OCI-LY7 (cell line): Measurements from ENCODE around the gene NEDD4. TPM values are rescaled to one million over a fixed set of nuclear protein-coding genes. Genes with fewer than 3 reads are reported as not detected.
"Not testable (repeated sequence)": the region's sequence is repeated elsewhere in the genome, so short reads cannot be mapped to it uniquely, and the experiment has no call there.

Experiments used
- BruUV-seq: library from RNA; stranded (reverse); fragments of 400-500 nt; replicated peaks from 2 replicates; lab custom pipeline; 2021; lab: Mats Ljungman, UMichigan
- CTCF ChIA-PET: fragments of 300-600 bp; sonication (Branson Sonifier 250); formaldehyde crosslinking; loops from one replicate; lab custom pipeline; 2022; ENCODE audit warnings: antibody characterized with exemption; ENCODE audit not compliant: unreplicated experiment; lab: Charles Lee
- POLR2A ChIA-PET: fragments of 300-600 bp; sonication (Branson Sonifier 250); formaldehyde crosslinking; loops from one replicate; lab custom pipeline; 2022; ENCODE audit warnings: antibody characterized with exemption; lab: Charles Lee
- DNase-seq: peaks from one replicate; pipeline ENCODE4 v3.0.0-alpha.2; 2015; ENCODE audit warnings: low spot score
- H2AFZ ChIP-seq: fragments of 200-600 bp; sonication (generic), shearing (Covaris generic); 2 replicates; pipeline ENCODE4 v1.6.1; 2014; ENCODE audit warnings: mild to moderate bottlenecking, antibody characterized with exemption, low read length, moderate library complexity
- H3K27ac ChIP-seq: fragments of 200-600 bp; sonication (generic); 2 replicates; pipeline ENCODE4 v1.5.1; 2014; ENCODE audit warnings: mixed run types, low read depth, mild to moderate bottlenecking, moderate library complexity, low read length, inconsistent platforms; ENCODE audit not compliant: poor library complexity, severe bottlenecking
- H3K36me3 ChIP-seq: fragments of 200-600 bp; sonication (generic); 2 replicates; pipeline ENCODE4 v1.6.1; 2014; ENCODE audit warnings: mild to moderate bottlenecking, antibody characterized with exemption, low read length, moderate library complexity, mixed read lengths; ENCODE audit not compliant: insufficient read depth
- H3K4me1 ChIP-seq: fragments of 200-600 bp; sonication (generic); 2 replicates; pipeline ENCODE4 v1.5.1; 2014; ENCODE audit warnings: mild to moderate bottlenecking, low read length; ENCODE audit not compliant: insufficient read depth, poor library complexity, severe bottlenecking
- H3K4me2 ChIP-seq: fragments of 200-600 bp; sonication (generic); 2 replicates; pipeline ENCODE4 v1.6.1; 2014; ENCODE audit warnings: mild to moderate bottlenecking, low read length
- H3K4me3 ChIP-seq: fragments of 200-600 bp; sonication (generic); 2 replicates; pipeline ENCODE4 v1.5.1; 2014; ENCODE audit warnings: mild to moderate bottlenecking, low read depth, low read length; ENCODE audit not compliant: poor library complexity, severe bottlenecking
- H3K79me2 ChIP-seq: fragments of 200-600 bp; sonication (generic); 2 replicates; pipeline ENCODE4 v1.6.1; 2016; ENCODE audit warnings: low read depth, mild to moderate bottlenecking, low read length, moderate library complexity, mixed read lengths; ENCODE audit not compliant: insufficient read depth
- H3K9me2 ChIP-seq: fragments of 200-600 bp; sonication (generic); 2 replicates; pipeline ENCODE4 v1.6.1; 2016; ENCODE audit warnings: mild to moderate bottlenecking, low read length, mixed read lengths; ENCODE audit not compliant: insufficient read depth
- H3K9me3 ChIP-seq: fragments of 200-600 bp; sonication (generic); 2 replicates; pipeline ENCODE4 v1.6.1; 2014; ENCODE audit warnings: mild to moderate bottlenecking, mixed run types, low read length, mixed read lengths
- H4K20me1 ChIP-seq: fragments of 200-600 bp; sonication (generic); 2 replicates; pipeline ENCODE4 v1.6.1; 2014; ENCODE audit warnings: mild to moderate bottlenecking, antibody characterized with exemption, low read length, moderate library complexity, mixed read lengths; ENCODE audit not compliant: insufficient read depth
- EZH2phosphoT487 ChIP-seq: fragments of 200-600 bp; sonication (generic); IDR thresholded peaks from 2 replicates; pipeline ENCODE4 v1.6.1; 2018; ENCODE audit warnings: low read depth, borderline replicate concordance, mild to moderate bottlenecking, mixed run types, antibody characterized with exemption, low read length, moderate library complexity, mixed read lengths
- intact Hi-C: fragments of 100-400 bp; cut with micrococcal nuclease; formaldehyde crosslinking; loops from one replicate; pipeline ENCODE4 v1.10.0; 2022; ENCODE audit not compliant: unreplicated experiment
- total RNA-seq, 2 experiments: library from RNA; depleted of rRNA in 1 of 2; stranded (reverse); fragments of >200 nt in 1 of 2; shearing (Covaris generic) in 1 of 2; gene quantifications; 2 replicates each; pipeline ENCODE4 v1.2.3, GENCODE V29; 2014 to 2022
- TF ChIP-seq, protein P1 (sequence below): fragments of 200-600 bp; sonication (generic); conservative IDR thresholded peaks from 2 replicates; pipeline ENCODE4 v1.5.1; 2014; ENCODE audit warnings: mild to moderate bottlenecking, antibody characterized with exemption, low read length, moderate library complexity, mixed read lengths

Gene NEDD4
- total RNA-seq, 2 experiments from 2014 or later: 4.8 to 12.7 TPM

- no peaks in the 10 kb centered on the region for H3K9me2 ChIP-seq
- POLR2A ChIA-PET: interaction anchor here (1.1 kb wide), 1 partner anchor 25 kb away, joined by 3 read pairs; no protein-coding TSS in a partner anchor
- H3K36me3 ChIP-seq: no peaks in the 10 kb centered on the region
- intact Hi-C loops: no loop called here
- H2AFZ ChIP-seq: no peak overlapping the region
- DNase-seq: no peak
- H3K4me3 ChIP-seq: no peak overlapping the region
- H3K4me2 ChIP-seq: no peak overlapping the region
- TF ChIP-seq, protein P1, sequence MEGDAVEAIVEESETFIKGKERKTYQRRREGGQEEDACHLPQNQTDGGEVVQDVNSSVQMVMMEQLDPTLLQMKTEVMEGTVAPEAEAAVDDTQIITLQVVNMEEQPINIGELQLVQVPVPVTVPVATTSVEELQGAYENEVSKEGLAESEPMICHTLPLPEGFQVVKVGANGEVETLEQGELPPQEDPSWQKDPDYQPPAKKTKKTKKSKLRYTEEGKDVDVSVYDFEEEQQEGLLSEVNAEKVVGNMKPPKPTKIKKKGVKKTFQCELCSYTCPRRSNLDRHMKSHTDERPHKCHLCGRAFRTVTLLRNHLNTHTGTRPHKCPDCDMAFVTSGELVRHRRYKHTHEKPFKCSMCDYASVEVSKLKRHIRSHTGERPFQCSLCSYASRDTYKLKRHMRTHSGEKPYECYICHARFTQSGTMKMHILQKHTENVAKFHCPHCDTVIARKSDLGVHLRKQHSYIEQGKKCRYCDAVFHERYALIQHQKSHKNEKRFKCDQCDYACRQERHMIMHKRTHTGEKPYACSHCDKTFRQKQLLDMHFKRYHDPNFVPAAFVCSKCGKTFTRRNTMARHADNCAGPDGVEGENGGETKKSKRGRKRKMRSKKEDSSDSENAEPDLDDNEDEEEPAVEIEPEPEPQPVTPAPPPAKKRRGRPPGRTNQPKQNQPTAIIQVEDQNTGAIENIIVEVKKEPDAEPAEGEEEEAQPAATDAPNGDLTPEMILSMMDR: no peak
- TF ChIP-seq EZH2phosphoT487: no peak
- H3K79me2 ChIP-seq: no peaks in the 10 kb centered on the region
- no peaks in the 10 kb centered on the region for H3K9me3 ChIP-seq
- no peaks in the 10 kb centered on the region for H3K4me1 ChIP-seq
- CTCF ChIA-PET: no interaction called here
- H4K20me1 ChIP-seq: no peaks in the 10 kb centered on the region
- H3K27ac ChIP-seq: no peak overlapping the region
- no TSS peak for BruUV-seq
Measured at GRCh38 chr15:56031402-56031801, 38.0 kb upstream of the NEDD4 start.

DNA sequence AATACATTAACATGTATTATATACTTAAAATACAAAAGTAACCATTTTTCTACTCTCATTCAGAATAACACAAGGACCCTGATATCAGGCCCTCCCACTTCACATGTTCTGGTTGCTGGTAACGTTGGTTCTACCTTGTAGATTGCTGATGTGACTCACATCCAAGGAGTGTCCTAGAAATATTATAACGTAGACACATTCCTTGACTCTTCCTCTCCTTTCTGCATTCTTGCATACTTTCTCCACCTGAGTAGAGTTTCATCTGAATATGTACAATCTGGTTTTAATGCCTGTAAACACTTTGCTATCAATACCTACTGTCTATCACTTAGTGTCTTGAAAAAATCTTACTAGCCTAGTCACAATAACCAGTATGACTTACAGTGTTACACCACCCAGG is 35.0 kb upstream of the NEDD4 start:
- Histone ChIP-seq H2AFZ (no peak overlapping the region), H3K27ac (no peak overlapping the region), H3K4me3 (no peak overlapping the region), H3K36me3 (no peaks in the 10 kb centered on the region), H3K9me2 (no peaks in the 10 kb centered on the region), H3K9me3 (no peaks in the 10 kb centered on the region), H3K79me2 (no peaks in the 10 kb centered on the region), H4K20me1 (no peaks in the 10 kb centered on the region), H3K4me2 (no peak overlapping the region), H3K4me1 (no peaks in the 10 kb centered on the region)
- POLR2A ChIA-PET: no interaction called here
- intact Hi-C loops: no loop called here
- no TSS peak for BruUV-seq
- no peak for DNase-seq
- TF ChIP-seq EZH2phosphoT487: no peak
- TF ChIP-seq, protein P1: no peak
- CTCF ChIA-PET: no interaction called here

- CTCF ChIA-PET, DNase-seq, H4K20me1 ChIP-seq, H3K9me3 ChIP-seq, POLR2A ChIA-PET, H3K4me1 ChIP-seq, H3K36me3 ChIP-seq, BruUV-seq, H3K4me2 ChIP-seq, H3K4me3 ChIP-seq, H3K9me2 ChIP-seq, H3K79me2 ChIP-seq, H2AFZ ChIP-seq, H3K27ac ChIP-seq, intact Hi-C loops: not testable (repeated sequence)
Measured at GRCh38 chr15:56023160-56023559, 29.7 kb upstream of the NEDD4 start.
